ENCODE results near the gene TSPEAR.
A peak's percentile ranks its signal among the peaks of the same experiment; 100 is the strongest.
"Not testable (repeated sequence)": the region's sequence is repeated elsewhere in the genome, so short reads cannot be mapped to it uniquely, and the experiment has no call there.

TSPEAR gene

DNA sequence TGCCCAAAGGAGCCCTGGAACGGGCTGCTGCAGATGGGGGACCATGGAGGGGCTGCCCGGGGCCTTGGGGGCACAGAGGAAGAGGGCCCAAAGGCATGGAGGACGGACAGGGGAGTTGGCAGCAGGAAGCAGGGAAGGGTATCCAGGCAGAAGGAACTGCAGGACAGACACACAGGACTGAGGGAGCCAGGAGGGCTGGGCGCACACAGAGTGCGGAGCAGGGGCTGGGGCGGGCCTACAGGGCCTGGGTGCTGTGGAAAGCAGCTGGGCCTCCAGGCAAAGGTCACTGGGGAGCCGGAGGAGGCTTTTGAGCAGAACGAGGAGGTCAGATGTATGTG lies 199.5 kb downstream of the TSPEAR start:
- no peak for DNase-seq

DNA sequence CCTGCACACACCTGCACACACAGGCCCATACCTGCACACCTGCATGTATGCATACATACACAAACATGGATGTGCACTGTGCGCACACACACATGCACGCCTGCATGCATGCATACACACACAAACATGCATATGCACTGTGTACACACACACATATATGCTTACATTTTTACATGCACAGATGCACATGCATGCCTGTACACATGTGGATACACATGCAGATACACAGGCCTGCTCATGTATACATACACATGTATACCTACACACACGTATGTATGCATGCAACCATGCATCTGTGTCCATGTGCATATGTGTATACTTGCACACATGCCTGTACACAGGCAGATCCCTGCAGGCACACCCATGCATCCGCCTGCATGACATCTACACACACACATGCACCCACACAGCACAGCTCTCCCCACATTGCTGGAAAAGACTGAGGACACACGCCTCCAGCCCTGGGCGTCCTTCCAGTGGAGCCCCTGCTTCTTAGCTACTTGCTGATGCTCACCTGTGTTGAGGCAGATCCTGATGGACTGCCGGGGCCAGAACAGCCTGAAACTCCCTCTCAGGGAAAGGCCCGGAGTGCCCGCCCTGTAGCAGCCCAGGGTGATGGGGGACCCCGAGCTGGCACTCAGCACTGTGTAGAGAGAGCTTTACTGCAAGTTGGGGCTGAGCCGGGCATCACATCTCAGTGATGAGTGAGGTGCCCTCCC lies 200.0 kb downstream of the TSPEAR start:
- no peak for DNase-seq

- DNase-seq, result peak; percentile 21
These were observed 200.7 kb downstream of the TSPEAR start for GRCh38 chr21:44510508-44511218.

DNA sequence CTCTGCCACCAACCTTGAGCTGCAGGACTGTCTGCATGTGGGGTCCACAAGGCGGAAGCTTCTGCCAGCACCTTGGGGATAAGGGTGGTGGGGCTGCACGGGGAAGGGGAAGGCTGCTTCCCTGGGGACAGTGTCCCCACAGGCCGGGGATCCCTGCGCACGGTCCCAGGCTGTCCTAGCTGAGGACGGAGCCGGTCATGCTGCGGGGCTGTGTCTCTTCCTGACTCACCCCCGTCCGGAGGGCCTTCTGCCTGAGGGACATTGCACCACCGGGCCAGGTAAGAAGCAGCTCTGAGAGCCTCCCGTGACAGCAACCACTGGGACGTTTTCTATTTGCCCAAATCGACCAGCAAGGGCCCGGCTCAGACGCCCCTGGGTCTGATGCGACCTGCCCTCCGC lies 201.3 kb downstream of the TSPEAR start:
- DNase-seq, result no peak

- no peak for DNase-seq
These were observed 201.8 kb downstream of the TSPEAR start for GRCh38 chr21:44509539-44509938.

DNA sequence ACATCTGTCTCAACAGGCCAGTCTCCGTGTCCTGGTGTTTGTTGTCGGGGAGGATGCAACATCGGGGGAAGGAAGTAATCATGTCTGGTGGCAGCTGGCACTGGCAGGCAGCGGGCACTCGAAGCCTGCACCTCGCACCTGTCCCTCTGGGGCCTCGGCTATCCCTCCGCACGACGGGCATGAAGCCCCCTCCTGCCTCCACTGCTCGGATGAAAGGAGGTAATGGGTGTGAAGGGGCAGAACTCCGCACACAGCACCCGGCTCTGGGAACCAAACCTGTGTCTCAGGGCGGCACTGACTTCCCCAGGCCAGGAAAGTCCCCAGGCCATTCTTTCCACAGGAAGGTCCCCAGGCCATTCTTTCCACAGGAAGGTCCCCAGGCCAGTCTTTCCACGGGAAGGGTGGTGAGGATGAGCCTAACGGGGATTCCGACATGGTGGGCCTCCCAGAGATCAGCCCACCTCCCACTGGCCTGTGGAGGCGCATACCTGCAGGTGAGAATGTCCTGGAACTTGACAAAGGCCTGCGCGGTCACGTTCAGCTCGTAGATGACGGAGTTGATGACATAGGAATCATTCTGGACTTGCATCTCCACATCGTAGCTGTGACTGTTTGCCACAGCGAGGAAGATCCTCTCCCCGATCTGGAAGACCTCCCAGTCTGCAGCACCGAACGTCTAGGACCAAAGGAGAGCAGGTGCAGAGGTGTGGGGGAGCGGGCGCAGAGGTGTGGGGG lies 202.5 kb downstream of the TSPEAR start:
- no peak for DNase-seq

- DNase-seq, result no peak
These were observed 203.0 kb downstream of the TSPEAR start for GRCh38 chr21:44508426-44508710.

DNA sequence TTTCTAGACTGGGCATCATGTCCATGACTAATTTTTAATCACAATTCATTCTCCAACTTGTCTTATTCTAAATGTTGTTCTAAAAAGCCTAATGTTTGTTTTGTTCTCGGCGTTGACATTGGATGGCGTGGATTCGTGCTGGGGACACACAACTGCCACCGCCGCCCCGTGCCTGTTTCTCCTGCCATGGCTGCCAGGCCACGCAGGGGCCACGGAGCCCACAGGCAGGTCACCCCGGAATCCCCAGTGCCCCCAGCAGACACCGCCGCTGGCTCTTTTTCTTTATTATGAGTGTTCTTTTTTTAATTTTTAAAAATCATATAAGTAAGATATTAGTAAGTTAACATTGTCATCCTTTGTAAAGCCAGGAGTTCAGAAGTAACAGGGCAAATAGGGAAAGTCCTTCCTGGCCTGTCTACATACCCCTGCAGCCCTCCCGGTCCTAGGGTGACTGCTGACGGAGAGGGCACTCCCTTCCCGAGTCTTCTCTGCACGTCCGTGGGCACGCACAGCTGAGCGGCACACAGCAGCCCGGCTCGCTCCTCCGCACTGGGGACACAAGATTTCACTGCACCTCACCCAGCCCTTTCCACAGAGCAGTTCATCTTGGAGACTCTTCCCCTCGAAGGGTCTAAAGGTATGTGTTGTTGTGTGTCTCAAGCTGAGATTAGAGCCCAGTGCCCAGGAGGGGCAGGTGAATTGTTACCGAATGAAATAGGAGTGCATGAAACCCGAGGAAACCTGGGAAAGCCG lies 203.5 kb downstream of the TSPEAR start:
- no peak for DNase-seq

DNA sequence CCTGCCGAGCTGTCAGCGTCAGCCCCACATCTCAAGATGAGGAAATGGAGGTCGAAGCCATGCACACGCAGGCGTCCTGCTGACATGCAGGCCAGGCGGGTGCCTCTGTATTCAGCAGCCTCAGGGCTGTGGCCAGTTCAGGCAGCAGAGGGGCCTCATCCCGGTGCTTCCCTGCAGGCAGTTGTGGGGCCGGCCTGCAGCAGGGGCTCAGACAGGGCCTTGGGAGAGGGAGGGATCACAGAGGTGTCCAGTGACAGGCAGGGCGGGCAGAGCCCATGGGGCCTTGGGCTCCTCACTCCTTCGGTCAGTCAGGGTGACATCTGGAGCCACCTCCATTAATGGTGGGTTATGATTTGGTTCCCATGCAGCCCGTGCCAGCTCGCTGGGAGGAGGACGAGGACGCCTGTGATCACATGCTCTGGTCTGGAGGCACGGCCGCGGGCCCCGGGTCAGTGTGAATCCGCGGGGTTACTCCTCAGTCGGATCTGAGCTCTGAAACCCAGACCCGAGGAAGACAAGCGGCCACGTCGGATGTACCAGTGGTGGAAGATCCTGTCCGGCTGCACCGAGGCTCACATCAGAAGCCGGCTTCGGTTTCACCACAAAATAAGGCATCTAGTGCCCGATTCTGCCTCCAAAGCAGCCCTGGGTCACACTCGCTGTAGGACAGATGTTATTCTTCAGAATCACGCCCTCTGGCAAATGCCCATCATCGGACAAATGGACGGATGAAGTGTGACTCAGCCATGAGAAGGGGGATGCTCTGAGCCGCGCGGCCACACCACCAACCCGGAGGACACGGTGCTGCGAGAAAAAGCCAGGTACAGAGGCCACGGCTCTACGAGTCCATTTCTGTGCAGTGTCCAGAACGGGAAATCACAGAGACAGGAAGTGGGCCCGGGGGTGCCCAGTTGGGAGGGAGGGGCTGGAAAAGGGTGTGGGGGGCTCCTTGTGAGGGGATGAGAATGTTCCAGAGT lies 204.8 kb downstream of the TSPEAR start:
- no peak for DNase-seq

DNA sequence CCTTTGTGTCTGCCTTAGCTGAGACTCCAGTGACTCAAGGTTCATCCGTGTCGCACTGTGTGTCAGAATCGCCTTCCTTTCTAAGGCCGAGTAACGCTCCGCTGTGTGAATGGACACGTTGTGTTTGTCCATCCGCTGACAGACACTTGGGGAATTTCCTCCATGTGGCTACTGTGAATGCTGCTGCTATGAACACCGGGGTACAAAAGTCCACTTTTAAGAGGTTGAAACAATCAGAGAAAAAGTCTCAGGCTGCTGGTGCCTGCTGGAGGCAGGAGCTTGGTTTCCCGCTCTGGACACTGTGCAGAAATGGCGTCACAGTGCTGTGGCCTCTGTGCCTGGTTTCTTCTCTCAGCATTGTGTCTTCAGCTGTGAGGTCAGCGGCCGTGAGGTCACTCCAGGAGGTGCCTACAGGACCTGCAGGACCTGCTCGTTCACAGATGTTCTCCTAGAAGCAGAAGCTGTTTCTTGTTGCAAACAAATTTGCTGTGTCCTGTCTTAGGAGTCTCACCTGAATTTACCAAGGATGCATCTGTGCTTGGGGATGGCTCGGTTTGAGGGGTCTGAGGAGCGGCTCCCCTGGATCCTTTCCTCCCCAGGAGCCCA lies 205.6 kb downstream of the TSPEAR start:
- DNase-seq, result no peak

DNA sequence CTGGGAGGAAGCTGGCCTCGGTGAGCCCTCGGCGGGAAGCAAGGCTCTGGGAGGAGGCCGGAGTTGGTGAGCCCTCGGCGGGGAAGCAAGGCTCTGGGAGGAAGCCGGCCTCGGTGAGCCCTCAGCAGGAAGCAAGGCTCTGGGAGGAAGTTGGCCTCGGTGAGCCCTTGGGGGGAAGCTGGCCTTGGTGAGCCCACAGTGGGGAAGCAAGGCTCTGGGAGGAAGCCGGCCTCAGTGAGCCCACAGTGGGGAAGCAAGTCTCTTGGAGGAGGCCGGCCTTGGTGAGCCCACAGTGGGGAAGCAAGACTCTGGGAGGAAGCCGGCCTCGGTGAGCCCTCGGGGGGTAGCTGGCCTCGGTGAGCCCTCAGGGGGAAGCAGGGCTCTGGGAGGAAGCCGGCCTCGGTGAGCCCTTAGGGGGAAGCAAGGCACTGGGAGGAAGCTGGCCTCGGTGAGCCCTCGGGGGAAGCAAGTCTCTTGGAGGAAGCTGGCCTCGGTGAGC lies 207.4 kb downstream of the TSPEAR start:
- DNase-seq, result no peak

DNA sequence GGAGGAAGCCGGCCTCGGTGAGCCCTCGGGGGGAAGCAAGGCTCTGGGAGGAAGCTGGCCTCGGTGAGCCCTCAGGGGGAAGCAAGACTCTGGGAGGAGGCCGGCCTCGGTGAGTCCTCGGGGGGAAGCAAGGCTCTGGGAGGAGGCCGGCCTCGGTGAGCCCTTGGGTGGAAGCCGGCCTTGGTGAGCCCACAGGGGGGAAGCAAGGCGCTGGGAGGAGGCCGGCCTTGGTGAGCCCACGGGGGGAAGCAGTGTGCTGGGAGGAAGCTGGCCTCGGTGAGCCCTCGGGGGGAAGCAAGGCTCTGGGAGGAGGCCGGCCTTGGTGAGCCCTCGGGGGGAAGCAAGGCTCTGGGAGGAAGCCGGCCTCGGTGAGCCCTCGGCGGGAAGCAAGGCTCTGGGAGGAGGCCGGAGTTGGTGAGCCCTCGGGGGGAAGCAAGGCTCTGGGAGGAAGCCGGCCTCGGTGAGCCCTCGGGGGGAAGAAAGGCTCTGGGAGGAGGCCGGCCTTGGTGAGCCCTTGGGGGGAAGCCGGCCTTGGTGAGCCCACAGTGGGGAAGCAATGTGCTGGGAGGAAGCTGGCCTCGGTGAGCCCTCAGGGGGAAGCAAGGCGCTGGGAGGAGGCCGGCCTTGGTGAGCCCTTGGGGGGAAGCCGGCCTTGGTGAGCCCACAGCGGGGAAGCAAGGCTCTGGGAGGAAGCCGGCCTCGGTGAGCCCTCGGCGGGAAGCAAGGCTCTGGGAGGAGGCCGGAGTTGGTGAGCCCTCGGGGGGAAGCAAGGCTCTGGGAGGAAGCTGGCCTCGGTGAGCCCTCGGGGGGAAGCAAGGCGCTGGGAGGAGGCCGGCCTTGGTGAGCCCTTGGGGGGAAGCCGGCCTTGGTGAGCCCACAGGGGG lies 208.1 kb downstream of the TSPEAR start:
- DNase-seq, result not testable (repeated sequence)

- no peak for DNase-seq
These were observed 209.0 kb downstream of the TSPEAR start for GRCh38 chr21:44502171-44502958.

DNA sequence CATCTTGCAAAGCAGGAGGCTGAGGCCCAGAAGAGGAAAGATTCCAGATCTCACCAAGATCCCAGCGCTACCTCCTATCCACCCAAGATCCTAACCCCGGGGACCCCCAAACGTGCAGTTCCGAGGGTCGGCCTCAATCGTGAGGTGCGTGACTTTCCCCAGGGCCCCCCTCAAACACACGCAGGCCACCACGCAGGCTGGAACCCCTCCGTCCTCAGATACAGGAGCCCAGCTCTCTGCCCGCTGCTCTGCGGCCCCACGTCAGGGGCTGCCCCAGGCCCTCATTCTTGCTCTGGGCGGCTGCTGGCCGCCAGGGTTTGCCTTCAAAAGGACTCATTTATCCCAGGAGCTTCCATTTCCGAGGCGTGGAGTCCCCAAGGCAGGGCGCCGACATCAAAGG lies 211.3 kb downstream of the TSPEAR start:
- DNase-seq, result no peak

DNA sequence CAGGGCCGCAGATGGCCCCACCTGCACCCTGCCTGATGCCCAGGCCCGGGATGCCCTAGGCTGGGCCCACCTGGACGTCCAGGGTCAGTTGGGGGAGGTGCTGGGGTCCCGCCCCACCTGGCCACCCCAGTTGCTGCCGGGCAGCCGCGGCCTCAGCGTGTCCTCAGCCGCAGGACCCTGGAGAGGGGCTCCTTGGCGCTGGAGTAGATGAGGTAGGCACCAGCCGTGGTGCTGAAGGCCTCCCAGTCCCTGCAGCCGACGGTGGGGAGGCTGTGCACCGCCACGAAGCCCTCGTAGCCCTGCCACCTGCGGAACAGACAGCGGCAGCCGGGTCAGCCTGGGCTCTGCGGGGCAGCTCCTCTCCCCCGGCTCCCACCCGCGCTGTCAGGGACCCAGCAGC lies 211.7 kb downstream of the TSPEAR start:
- no peak for DNase-seq

DNA sequence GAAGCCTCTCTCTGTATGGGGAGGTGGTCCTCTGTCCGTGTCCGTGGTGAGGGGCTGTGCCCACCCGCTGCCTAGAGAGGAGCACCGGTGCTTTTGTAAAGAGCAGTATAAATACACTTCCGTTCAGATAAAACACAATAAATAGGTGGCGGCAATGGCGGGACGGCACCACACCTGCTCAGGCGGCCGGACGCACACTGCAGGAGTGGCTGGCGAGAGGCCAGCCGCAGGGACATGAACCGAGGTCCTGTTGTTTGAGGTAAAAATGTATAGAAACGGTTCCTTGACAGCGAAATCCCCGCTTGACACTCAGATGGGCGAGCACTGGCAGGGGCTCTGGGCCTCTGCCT lies 212.2 kb downstream of the TSPEAR start:
- peak; percentile 1 for DNase-seq

DNA sequence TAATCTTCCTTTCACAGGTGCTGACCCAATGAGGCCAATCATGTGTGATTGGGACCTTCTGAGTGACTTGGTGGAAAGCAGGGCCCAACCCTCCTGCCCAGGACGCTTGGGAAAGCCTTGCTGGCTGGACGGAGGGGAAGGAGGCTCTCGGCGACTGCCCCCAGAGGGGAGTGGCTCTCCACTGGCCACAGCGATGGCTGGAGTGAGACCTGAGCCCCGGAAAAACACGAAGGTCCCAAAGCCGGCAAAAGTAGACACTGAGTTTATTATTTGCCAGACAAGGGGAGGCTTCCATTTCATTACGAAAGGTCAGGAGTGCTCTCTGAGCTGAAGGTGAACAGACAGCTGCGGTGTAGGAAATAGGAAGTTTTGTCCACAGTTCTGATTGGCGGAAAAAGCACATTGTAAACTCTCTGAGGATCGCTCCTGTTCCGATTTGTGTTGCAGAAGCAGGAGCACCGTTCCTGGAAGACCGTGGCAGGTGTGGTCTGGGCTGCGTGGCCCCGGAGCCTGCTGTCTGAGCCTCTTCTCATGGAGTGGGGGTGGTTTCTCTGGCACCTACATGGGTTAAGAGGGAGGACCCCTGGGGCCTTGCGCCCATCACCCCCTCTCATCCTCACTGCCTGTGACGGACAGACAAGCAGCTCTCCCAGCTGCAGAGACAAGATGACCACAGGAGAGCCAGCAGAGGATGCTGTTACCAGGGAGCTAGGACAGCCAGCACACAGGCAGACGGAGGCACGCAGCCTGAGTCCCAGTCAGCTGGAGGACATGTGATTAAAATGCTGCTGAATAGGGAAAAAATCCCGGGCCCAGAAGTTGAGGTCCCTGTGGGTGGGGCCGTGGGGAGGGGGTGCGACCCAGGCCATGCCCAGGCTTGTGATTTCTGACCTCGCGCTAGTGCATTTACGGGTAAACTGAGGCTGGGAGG lies 212.8 kb downstream of the TSPEAR start:
- DNase-seq, result no peak

DNA sequence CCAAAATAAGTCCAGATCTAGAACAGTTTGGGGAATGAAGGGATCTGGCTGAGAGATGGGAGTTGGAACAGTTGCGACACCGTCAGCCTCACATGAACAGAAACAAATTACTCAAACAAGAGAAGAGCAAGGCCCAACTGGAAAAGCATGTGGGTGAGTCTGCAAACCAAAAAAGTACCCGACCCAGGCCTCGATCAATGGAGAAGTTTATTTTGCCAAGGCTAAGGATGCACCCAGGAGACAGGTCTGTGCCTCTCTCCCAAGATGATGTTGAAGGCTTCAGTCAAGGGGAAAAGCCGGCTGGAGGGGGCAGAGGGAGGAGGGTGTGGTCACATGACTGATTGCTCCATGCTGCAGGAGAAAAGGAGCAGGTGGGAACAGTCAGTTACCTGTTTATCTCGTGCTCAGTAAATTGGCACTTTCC lies 213.7 kb downstream of the TSPEAR start:
- peak; percentile 9 for DNase-seq

Measured in NCI-H774 (cell line).